Stimulated activated CD4-positive, alpha-beta T cell treated with anti-CD3 and anti-CD28 coated beads, Interleukin-4, amount 100 ng/mL, for 24 hours (primary cell): ENCODE data around the gene S100A14.
"Not testable (repeated sequence)": the region's sequence is repeated elsewhere in the genome, so short reads cannot be mapped to it uniquely, and the experiment has no call there.

ENCODE experiments used
- DNase-seq: peaks from one replicate; pipeline ENCODE4 v3.0.0-alpha.2; 2020

Gene S100A14

DNA sequence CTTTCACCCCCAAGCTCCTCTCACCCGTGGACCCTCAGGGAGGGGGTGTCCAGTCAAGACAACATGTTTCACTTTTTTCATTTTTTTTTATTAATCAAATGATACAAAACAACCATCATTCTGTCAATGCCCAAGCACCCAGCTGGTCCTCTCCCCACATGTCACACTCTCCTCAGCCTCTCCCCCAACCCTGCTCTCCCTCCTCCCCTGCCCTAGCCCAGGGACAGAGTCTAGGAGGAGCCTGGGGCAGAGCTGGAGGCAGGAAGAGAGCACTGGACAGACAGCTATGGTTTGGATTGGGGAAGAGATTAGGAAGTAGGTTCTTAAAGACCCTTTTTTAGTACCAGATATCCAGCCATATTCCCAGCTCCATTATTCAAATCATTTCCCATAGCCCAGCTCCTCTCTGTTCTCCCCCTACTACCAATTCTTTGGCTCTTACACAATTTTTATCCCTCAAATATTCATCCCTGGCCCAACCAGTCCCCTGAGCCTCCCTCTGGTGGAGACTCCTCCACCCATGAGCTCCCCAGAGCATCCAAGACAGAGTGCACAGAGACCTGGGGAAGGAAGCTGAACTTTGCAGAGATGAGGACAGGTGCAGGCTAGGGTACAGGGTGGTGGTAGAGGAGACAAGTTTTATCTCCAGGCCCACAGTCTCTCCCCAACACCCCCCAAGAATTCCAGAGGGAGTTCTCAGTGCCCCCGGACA lies 1.8 kb downstream of the S100A14 start:
- no peak for DNase-seq

DNA sequence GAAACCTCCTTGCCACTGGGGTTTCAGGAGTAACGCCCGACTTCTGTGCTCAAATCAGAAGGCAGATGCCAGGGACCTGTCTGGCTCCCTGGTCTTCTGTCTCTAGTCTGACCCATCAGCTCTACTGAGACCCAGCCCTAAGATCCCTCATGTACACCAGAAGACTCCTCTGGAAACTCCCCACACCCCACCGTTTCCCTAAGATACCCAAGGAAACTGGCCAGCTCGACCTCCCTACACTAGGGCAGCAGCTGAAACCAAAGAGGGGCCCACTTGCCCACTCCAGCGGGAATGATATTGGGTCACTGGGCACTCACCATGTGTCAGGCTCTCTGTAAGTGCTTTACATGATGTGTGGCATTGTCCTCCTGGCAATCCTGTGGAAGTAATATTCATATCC lies 2.7 kb downstream of the S100A14 start:
- no peak for DNase-seq

DNA sequence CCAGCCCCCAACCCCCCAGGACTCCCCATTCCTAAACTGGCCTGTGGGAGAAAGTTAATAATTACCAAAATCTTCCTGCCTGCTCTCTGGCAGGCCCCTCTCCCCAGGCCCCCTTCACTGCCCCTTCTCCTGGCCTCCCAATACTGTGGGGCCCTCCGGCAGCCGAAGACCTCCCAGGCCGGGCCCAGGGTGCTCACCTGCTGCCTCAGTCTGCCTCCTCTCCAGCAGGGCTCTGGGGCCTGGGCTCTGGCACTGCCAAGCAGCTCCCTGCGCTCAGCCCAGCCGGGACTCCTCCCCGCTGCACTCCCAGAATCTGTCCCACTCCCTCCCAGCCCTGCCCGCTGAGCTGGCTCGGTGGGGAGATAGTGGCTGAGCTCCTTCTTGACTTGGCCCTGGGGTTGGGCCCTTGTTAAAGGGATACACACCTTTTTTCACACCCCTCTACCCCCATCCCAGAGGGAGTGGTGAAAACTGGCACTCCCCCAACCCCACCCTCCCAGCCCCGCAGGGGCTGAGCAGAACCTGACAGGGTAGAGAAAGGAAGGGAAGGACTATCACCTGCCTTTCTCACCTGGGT lies 3.3 kb downstream of the S100A14 start, which contains the start of gene S100A16:
TSS of gene S100A16 (minus strand) at position 383 of the 577 bp plus-strand sequence. CDS start 4,986 bp downstream, outside the sequence.
- no peak for DNase-seq

DNA sequence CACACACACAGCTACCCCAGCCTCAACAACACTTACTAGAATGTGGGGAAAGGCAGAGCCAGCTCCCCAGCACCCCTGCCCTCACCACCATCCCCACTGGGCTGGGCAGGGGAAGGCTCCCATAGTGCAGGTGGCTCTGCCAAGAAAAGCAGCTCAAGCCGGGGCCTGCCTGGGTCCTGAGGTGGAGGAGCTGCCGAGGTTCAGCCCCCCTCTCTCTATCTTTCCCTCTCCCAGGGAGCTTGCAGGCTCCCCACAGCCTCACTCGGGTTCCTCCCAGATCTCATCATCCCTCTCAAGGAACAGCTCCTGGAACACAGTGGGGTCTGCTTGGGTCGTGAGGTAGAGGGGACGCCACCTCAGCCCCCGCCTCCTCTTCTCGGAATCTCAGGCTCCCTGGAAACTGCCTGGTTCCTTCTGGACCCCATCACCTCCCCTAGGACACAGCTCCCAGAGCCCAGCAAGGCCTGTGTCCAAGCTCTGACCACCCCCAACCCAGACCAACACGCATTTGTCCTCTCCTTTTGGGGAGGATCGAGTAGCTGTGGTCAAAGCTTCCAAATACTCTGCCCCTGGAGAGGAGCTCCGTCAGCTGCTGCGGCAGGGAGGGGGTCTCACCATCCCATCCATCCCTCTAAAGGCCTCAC lies 3.9 kb downstream of the S100A14 start:
- DNase-seq, result no peak

DNA sequence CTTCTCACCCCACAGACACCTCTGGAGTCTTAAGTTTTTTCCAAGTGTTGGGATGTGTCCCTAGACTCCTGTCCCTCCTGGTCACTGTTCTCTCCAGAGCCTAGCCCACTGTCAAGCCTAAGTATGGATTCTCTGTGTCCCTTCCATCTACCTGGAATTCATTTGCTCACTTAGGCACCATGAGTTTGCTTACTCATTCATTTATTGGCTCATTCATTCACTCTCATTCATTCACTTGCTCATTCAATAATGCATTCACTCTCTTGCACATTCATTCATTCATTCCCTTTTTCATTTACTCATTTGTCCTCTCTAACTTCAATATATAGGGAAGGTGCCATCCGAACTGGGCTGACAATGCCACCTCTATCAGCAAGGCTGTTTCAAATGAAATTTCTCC lies 4.8 kb downstream of the S100A14 start:
- DNase-seq, result no peak

DNA sequence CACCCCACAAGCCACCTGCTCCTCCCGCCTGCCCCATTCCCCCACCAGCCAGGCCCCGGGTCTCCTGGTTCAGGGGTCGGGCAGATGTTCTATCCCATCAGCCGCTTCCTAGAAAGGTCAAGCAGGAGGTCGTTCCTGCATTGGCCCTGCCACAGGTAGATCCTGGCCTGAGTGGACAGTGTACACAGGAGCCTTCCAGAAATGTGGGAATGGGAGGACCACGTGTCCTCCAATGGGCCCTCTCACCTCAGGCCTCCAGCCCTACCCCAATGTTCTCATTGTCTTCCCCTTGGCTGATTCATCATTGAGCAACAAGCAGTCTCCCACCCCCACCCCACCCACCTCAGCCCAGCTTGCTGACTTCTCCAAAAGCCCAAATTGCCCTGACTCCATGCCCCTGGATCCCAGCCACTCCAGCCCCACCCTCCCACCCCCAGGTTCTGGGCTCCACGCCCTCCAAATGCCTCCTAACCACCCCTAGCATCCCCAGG lies 5.3 kb downstream of the S100A14 start:
- no peak for DNase-seq

DNA sequence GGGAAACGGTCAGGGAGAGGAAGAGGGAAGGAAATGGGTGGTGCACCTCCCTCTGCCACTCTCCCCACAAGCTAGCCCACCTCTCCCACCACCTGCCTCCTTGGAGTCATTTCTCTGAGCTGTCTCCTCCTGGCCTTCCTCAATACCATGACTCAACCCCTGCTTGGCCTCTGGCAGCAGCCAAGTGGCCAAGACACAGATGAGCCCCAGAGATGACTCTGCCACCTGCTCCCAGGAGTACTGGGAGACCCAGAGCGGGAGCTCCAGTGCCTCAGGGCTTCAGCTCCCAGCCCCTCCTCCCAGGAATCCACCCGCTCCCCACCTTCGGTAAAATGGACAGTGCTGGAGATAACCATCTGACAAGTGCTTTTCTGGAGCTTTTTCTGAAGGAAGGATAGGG lies 5.8 kb downstream of the S100A14 start:
- no peak for DNase-seq

DNA sequence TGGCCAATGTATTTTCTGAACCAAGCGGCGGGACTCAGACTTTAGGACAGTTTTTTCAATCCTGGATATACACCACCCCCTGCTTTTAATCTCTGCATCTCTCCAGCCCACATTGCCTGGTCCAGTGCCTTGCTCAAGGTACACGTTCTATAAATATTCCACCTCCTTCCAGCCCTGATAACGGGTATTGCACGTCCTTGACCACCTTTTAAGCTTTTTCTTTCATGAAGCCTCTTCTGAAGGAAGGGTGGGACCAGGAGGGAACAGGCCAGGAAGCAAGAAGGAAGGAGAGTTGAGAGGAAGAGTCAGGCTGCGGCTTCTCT lies 6.6 kb downstream of the S100A14 start:
- no peak for DNase-seq

DNA sequence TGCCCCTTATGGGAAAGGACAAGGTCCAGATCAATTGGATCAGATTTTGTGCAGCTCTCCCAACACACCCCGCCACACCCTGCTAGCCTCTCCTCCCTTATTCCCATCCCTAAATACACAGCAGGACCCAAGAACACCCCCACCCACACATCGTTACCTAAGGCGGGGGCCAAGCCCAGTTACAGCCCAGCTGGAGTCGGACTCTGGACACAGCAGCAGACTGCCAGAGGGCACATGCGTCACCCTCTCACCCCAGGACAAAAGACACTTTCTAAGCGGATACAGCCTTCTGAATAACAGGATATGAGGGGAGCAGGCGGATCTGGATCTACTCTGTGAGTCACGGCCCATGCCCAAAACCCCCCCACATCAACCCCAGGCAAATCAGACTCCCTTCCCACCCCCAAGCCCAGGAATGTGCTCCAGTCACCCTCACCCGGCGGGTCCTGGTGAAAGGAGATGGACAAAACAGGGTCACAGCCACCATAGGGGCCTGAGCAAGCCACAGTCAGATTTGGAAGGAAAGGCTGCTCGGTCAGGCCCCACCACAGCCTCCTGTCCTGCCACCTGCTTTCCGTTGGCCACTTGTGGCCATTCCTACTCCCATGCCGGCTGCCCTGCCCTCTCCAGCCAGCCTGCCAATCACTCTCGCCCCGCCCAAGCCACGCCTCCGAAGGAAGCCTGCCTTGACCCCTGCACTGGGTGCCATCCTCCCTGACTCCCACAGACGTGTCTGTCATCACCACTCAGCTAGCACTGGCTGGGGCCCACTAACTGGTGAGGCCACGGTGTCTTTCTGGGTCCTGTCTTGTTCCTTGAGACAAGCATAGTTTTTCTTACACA lies 7.2 kb downstream of the S100A14 start:
- no peak for DNase-seq

DNA sequence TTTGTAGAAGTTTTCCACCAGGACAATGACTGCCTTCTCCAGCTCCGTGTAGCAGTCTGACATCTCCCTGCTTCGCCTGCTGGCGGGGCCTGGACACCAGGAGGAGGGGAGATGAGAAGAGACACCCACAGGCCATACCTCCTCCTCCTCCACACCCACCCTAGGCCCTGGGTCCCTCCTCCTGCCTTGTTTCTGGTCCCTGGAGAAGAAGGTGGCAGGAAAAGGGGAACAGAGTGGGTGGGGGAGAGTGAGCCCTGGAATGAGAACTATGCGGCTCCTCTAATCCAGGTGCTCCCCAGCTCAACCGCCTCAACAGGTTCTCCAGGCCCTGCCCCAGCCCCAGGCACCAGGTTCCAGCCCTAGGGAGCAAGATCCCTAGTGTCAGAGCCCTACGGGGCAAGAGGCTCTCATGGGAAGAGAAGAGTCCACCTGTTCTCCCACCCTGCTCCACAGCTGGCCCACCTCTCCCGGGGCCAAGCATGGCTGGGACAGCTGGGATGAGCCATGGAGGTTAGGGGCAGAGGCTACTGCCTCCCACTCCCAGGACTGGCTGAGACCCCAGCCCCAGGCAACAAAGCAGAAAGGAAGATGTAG lies 7.9 kb downstream of the S100A14 start:
- no peak for DNase-seq

DNA sequence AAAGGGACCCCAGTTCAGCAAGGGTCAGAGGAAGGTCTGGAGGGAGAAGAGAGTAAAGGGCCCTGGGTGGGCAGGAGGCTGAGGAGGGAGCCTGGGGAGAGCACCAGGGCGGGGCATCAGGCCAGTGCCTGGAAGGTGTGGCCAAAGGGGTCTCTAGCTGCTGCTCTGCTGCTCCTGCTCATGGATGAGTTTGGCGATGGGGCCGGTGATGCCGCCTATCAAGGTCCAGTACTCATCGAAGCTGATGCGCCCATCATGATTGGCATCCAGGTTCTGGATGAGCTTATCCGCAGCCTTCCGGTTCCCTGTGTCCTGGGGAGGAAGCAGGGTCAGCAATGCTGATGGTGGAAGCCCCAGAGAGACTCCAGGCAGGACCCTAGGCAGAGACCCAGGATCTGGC lies 8.7 kb downstream of the S100A14 start:
- no peak for DNase-seq

DNA sequence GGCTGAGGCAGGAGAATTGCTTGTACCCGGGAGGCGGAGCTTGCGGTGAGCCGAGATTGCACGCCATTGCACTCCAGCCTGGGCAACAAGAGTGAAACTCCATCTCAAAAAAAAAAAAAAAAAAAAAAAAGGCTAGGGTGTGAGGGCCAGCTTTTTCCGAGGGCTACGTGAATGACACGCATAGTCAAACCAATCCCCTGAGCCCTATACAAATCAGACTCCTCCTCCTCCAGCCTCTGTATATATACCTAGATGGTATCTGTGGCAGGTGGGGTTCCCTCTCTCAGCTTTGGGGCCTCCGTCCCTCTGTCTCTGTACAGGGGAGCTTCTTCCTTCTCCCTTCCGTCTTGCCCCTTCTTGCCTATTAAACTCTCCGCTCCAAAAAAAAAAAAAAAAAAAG lies 9.9 kb downstream of the S100A14 start:
- no peak for DNase-seq

DNA sequence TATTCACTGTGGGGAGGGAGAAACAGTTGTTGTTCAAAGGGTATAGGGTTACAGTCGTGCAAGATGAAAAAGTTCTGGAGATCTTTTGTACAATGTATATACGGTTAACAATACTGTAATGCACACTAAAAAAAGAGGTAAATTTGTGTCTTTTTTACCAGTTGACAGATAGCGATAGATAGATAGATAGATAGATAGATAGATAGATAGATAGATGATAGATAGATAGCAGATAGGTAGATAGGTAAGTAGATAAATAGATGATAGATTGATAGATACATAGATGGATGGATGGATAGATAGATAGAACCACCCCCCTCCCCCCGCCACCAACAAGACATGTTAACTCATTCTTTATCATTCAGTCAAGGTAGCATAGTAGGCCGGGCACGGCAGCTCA lies 13.4 kb downstream of the S100A14 start:
- DNase-seq, result no peak

DNA sequence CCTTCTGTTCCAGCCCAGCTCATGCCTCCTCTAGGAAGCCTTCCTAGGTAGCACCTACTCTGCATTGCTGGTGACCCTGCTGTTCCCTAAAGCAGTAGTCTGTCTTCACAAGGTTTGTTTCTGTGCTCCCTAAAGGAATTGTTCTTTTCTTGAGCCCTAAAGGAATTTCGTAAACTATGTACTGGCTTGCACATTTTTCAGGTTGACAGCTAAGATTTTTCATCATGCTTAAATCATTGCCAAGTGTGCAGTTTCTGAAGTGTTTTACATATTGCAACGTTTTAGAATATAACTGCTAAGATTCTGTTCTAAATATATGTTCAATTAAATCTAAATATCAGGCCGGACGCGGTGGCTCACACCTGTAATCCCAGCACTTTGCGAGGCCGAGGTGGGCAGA lies 16.3 kb downstream of the S100A14 start:
- DNase-seq, result no peak

DNA sequence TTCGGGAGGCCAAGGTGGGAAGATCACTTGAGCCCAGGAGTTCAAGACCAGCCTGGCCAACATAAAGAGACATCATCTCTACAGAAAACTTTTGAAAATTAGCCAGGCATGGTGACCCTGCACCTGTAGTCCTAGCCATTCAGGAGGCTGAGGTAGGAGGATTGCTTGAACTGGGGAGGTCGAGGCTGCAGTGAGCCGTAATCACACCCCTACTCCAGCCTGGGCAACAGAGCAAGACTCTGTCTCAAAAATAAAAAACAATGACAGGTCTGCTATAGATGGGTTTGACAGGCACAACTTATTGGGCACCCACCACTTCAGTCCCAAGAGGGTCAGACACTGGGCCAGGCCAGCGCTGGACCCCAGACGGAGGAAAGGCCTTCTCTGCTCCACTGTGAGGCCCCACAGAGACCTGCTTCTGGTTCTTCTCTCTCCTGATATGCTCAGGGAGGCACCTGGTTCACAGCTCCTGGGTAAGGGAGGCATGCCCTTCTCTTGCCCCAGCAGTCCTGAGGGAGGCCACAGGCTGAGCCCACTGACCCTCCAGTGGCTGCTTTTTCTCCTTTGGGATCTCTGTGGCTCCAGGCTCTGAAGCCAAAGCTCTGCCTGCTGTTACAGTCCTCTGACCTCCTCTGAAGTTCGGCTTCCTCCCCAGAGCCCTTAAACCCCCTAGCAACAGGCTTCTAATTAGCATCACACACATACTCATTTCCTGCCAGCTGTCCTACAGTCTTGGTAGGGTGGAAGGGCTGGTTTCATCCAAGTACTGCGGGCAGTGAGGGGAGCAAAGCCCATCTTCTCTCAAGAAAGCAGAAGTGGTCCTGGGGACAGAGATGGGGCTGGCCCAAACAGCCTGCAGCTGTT lies 17.6 kb downstream of the S100A14 start:
- DNase-seq, result no peak

DNA sequence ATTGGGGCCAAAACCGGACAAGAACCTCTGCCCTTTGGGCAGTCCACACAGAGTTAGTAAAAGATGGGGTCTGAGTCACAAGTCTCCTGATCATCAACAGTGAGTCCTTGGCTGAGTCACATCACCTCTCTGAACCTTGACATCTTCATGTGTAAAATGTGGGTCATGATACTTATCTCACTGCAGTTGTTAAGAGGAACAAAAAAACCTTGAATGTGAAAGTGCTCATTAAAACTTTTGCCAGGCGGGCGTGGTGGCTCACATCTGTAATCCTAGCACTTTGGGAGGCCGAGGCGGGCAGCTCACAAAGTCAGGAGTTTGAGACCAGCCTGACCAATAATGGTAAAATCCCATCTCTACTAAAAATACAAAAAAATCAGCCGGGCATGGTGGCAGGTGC lies 18.9 kb downstream of the S100A14 start:
- DNase-seq, result no peak

DNA sequence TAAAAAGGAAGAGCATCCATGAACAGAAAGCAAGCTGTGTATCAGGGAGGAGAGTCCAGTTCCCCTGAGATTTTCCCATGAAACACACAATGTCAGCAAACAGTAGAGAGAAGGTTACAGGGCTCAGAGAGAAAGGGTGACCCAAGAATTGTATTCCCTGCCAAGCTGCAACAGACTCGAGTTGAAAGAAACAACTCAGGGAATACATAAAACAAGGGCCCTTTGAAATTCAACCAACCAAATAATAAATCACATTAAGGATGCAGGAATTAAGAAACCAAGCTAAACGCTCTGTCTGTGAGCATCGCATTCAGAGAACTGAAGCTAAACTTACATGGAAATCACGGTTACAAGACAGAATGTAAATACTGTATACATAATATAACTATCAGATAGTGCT lies 23.4 kb downstream of the S100A14 start:
- no peak for DNase-seq

DNA sequence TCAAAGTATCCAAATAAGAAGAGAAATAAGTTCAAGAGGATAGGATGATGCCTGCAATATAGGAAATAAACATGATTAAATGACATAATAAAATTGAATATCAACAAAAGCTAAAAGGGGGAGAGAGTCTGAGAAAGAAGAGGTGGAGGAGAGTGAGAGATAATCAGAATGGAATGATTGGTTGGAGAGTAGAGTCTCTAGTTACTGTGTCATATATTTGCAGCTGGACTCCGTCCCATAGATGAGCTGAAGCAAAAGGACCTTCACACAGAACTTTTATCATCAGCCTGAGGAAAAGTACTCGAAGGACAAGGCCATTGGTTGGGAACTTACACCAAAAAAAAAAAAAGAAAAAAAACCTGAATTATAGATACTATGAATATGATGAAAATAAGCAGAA lies 27.6 kb downstream of the S100A14 start:
- DNase-seq, result no peak

DNA sequence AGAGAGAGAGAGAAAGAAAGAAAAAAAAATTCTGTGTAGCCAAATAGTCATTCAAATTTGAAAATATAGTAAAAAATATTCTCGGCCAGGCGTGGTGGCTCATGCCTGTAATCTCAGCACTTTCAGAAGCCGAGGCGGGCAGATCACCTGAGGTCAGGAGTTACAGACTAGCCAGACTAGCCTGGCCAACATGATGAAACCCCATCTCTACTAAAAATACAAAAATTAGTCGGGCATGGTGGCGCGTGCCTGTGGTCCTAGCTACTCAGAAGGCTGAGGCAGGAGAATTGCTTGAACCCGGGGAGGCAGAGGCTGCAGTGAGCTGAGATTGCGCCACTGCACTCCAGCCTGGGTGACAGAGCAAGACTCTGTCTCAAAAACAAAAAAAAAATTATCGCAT lies 28.1 kb downstream of the S100A14 start:
- DNase-seq, result not testable (repeated sequence)

DNA sequence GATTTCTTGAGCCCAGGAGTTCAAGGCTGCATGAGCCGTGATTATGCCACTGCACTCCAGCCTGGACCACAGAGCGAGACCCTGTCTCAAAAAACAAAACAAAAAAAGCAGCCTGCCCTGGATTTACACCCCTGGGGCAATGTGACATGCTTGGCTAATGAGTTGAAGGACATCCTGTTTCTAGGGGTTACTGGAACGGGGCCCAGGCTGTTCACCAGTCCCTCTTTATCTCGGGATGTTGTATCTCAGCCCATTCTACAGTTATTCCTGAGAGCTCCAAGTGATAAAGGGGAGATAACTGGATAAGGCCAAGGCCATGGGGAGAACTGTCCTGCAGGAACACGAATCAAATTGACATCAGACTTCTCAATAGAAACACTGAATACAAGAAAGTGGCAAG lies 28.8 kb downstream of the S100A14 start:
- no peak for DNase-seq

DNA sequence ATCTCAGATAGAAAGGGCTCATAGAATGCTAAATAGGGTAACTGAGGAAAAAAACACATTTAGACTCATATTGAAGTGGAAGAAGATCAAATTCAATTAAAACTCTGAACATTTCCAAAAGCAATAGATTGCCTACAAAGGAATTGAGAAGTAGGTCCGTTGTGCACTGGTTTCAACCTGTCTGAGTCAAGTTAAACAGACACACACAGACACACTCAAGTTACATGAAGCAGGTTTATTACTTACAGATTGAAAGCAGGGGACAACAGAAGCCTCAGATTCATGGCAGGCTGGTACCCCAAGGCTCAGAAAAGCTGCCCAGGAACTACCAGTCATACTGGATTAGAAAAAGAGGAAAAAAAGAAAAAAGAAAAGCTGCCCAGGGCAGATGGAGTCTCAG lies 29.8 kb downstream of the S100A14 start:
- DNase-seq, result no peak

DNA sequence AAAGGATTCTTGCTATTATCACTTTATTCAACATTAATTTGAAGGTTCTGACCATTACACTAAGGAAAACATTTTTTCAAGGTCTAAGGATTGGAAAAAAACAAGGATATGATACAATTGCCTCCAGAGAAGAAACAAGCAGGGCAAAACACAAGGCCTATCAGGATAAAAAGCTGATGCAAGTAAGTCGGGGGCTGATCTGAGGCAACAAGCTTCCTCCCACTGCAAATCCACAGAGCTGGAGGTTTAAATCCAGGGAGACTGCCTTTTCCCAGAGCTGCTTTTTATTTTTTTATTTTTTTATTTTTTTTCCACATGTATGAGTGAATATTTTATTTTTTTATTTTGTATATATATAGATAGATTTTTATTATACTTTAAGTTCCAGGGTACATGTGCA lies 31.1 kb downstream of the S100A14 start:
- no peak for DNase-seq
